UCSD-AML1 (cell line): ENCODE data around the gene TCF7L2.
A peak's percentile ranks its signal among the peaks of the same experiment; 100 is the strongest.

ENCODE experiments used
- DNase-seq: peaks from one replicate; lab custom pipeline; 2025; ENCODE audit not compliant: unreplicated experiment; lab: John Stamatoyannopoulos, UW

Gene TCF7L2

DNA sequence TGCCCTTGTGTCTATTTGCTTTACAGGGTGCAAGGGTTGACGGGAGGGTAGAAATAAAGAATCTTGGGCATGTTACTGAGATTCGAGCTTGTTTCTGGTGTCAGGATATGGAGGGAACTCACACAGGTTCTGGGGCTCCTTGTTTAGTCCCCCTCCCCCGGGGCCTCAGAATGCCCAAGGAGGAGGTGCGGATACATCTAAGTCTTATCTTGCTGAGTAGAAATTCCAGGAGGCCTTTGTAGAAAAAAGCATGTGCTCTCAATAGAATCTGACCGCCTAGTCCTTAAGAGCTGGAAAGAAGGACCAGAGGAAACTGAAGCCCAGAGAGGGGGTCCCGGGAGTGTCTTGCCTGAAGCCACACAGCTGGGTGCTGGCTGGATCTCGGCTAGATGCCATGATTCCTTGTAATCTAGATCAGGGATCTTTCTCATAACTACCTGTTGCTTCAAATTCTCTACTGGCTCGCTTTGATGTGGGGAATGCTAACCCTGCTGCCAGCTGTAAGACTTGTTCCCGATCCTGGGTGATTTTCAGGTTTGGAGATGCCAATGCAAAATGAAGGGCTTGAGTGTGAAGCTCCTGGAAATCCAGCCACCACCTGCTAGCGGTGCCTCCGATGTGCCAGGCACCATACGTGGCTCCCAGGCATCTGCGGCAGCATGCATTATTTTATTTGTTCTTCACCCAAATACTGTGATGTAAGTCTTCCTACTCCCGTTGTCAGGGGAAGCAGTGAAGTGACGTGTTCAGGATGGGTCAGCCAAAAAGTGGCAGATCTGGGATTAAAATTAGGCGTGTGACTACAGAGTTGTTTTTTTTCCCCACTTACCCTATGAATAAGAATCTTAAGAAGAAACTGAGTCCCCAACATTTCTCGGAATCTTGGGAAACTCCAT lies 226.0 kb downstream of the TCF7L2 start:
- no peak for DNase-seq

DNA sequence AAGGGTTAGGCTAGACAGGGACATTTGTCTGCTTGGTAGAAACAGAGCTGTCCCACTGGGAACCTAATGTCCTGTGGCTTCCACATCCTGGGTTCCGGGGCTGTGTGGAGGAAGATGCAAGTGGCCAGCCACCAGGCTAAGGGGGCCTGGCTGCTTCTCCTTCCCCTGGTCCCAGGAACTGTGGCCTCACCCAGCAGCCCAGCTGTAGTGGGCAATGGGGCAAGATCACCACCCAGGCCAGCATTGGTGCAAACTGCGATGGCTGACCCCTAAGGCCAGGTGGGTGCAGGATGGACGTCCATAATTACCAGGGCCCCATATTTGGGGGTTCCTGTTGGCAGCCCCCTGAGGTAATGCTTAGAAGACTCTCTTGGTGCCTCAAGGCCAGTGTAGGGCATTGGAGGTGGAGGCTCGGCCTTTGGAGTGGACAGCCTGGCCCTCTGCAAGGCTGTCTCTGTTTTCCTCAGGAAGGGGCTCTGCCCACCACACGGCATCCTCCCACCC lies 226.7 kb downstream of the TCF7L2 start:
- DNase-seq: no peak

DNA sequence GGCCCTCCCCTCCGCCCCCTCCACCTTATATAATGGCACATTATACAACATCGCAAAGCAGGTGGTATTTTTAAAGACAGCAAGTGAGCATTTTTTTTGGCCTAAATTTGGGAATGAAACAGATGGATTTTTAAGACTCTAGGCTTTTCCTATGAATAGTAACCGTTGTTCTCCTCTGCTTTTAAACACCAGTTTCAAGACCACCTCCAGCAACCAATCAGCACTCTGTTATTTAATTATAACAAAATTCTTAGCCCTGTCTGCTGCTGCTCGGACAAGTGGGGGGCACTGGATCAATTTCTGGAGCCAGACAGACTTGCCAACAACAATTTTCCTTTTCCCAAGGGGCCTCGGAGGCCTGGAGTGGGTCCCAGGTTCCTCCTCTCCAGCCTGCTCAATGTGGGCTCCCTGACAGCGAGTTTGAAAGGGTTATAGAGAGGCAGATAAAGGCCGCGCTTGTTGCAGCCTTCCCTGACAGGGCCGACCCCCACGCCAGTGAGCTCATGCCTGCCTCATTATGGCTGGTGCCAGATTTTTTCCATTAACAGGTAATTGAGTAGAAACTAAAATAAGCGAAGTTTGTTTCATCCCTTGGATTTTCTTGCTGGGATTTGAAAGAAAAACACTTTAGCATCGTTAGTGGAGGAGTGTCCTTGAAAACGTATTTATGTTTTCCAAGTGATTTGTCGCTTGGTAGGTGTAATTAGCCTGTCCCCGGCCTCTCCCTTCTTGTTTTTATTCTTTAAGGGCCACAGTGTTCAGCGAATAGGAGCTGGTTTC lies 227.3 kb downstream of the TCF7L2 start:
- no peak for DNase-seq

DNA sequence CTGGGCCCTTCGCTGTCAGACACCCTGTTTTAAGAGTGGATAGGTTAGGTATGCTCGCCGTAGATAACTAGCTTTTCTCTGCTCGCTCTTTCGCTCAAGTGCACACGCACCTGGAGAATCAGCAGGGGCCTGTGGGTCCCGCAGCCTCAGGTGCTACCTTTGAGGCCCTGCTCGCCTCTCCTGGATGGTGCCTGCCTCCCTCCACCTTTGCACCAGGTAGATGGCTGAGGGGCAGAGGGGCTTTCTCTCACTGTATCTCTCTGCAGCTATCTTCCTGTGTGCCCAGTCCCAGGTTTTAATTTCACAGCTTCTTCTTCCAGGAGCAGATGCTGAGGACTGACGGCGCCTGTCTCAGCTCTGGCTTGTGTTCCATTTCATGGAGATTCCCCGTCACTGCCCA lies 227.9 kb downstream of the TCF7L2 start:
- no peak for DNase-seq

DNA sequence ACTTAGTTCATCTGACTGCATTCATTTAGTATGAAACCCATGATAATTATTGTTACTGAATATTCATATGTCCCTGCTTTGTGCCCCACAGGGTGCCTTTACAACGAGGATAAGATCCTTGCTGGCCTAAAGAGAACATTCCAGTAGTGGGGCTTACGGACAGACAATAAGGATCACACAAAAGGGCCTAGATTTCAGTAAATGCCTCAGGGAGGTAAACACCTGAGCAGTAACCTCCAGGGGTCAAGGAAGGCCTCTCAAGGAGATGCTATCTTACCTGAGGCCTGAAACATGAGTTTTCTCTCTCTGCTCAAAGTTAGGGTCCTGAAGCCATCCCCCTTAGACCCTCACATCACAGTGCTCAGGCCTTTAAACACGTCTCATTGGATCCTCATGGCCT lies 228.7 kb downstream of the TCF7L2 start:
- no peak for DNase-seq

DNA sequence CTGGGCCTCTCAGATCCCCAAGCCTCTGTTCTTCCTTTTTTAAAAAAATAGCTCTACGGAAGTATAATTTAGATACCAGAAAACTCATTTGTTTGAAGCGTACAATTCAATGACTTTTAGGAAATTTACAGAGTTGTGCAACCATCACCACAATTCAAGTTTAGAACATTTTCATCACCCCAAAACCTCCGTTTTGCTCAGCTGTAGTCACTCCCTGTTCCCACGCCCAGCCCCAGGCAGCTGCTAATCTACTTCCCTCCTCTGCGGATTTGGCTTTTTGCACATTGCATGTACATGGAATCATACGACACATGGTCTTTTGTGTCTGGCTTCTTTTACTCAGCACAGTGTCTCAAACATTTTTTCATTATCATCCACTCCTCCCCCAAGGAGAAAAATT lies 229.2 kb downstream of the TCF7L2 start:
- peak; percentile 22 for DNase-seq

DNA sequence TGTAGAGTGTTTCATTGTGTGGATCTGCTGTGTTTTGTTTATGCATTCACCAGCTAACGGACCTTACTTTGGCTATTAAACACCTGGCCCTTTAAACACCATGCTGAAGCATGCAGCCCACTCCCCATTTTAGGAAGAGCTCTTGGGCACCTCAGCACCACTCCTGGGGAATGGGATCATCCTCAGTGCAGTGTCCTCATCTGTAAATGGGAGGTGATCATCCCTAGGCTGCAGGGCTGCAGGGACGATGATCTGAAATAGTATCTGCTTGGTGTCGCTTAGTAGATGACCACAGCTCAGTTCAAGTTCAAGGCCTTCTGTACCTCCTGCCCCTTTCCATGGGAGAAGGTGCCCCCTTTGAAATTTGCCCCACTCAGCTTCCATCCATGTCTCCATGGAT lies 229.9 kb downstream of the TCF7L2 start:
- no peak for DNase-seq

DNA sequence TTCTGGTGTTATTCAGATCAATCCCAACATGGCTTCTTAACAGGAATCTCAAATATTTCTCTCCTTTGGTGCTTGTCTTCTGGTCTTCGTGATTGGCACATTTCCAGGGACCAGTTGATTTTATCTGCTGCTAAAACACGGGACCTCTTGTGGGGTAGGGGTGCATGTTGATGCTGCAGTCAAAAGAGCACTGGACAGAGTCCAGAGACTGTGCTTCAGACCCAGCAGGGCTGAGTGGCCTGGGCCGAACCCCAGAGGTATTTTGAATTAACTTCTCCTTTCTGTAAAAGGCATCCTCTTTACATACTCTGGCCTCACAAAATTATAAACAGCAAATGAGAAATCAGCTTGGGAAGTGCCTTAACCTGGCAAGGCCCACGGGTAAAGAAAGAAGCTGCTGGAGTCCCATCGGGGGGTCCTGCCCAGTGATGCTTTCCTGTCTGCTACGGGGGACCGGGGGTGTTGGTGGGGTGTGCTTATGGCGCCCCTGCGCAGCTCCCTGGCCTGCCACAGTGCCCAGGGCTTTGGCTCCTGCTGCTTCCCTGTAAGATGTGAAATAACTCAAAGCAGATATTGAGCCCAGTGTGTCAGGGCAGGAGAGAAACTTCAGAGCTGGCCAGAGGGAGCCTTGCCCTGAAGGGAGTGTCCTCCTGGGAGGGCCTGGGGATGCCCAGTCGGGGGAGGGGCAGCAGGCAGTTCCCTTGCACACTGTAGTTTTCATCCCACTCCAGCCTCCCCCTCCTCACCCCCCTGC lies 230.5 kb downstream of the TCF7L2 start:
- DNase-seq: no peak

DNA sequence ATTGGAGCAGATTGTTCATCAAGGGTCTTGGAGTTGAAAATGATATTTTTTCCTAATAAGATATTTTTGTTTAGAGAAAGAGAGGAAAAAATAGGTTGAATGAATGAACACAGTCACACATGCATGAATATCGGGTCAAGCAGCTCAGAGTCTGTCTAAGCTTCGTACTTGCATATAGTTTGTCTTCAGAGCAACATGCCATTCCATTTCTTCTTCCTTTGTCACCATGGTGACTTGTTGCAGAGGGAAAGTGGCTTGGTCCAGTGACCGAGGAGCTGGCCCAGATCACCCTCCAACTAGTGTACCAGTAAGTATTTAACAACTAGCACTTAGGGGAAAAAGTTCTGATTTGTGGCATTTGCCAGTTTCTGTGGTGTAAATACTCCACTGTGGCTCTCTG lies 232.1 kb downstream of the TCF7L2 start:
- no peak for DNase-seq

DNA sequence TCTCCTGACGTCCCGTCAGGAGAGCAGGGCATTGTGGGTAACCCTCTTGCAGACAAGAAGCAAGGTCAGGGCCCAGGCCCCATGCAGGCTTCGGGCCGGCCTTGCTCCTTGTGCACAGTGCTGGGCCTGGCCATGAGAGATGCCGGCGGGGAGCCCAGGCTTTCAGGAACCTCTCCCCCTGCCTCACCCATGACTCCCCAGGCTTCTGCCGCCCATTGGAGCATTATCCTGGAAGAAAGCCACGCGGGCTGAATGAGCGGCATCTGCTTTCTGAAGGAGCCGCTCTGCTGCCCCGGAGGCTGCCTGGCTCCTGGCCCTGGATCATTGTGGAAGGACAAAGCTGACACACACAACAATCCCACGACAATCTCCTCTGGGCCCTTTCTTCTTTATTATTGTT lies 233.5 kb downstream of the TCF7L2 start:
- DNase-seq: no peak

DNA sequence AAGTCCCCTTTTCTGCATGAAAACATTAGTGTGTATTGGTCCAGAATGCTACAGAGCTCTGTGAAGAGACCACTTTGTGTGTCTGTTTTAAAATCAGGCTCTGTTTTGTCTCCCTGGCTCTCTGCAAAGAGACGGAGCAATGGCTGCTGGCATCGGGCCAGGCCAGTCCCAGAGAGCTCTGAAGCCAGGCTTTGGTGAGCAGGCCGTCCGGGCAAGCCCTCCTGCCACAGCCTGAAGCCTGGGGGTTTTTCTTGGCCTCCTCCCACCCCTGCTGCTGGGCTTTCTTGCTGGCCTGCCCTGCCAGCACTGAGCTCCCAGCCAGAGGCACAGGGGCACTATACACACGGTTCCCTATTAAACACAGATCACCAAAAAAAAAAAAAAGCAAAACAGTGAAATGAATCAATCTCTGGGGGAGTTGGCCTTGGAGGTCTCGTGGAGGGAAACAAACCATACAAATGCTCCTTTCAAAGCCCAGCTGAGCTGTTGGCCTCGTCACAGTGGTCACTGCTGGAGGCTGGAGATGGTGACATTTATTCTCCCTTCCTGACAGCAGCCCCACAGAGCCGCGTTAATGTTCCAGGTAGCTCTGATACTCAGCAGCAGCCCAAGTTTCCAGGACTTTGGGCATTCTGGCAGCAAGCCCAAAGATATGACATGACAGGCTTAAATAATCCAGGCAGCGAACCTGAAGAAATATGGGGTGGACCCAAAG lies 237.2 kb downstream of the TCF7L2 start:
- DNase-seq: no peak

DNA sequence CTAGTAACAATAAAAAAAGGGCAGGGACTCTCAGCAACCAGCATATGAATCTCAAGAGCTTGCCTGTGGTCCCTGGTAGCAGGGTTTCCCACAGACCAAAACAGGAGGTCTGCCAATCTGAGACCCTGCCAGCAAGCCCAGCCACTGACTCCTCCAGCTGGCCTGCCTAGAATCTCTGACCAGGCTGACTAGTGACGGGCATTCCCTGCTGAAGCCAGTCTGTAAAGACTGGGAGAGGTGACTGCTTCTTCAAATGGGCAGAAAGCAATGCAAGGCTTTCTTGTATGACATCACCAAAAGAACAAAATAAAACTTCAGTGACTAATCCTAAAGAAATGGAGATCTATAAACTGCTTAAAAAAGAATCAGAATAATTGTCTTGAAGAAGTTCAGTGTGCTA lies 249.4 kb downstream of the TCF7L2 start:
- no peak for DNase-seq

DNA sequence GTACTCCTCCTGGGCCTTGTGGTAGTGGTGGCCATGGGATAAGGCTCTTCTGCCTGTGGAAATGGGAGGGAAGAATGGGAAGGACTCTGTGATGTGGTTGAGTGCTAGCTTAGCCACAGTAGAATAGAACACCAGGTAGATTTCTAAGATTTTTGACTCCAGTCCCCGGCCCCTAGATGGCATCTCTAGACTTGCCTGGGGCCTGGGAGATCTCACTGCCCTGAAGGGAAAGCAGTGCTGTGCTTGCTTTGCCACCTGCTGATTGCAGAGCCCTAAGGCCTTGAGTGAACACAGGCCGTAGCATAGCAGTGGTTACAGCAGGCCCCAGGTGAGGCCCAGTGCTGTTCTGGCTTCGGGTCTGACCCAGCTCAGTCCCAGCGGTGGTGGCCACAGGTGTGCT lies 252.0 kb downstream of the TCF7L2 start:
- DNase-seq: no peak

DNA sequence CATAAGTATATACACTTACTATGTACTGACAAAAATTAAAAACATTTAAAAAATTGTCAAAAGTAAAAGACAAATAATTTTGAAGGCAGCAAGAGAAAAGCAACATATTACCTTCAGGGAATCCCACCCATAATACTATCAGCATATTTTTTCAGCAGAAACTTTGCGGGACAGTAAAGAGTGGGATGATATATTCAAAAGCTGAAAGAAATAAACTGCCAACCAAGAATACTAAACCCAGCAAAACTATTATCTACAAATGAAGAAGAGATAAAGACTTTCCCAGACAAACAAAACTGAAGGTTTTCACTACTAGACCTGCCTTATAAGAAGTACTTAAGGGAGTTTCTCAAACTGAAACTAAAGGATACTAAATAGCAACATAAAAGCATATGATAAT lies 257.9 kb downstream of the TCF7L2 start:
- DNase-seq: no peak

DNA sequence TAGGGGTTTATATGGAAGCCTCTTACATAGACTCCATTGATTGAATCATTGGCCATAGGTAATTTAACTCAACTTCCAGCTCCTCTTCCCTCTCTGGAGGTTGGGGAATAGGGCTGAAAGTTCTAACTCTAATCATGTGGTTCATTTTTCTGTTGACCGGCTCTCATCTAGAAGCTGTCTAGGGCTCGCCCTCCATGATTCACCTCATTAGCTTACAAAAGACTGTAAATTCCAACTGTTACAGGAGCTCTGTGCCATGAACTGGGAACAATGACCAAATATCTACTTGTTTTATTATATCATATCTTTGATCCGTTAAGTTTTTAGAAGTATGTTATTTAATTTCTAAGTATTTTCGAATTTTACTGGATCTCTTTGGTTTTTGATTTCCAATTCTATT lies 263.0 kb downstream of the TCF7L2 start:
- no peak for DNase-seq

DNA sequence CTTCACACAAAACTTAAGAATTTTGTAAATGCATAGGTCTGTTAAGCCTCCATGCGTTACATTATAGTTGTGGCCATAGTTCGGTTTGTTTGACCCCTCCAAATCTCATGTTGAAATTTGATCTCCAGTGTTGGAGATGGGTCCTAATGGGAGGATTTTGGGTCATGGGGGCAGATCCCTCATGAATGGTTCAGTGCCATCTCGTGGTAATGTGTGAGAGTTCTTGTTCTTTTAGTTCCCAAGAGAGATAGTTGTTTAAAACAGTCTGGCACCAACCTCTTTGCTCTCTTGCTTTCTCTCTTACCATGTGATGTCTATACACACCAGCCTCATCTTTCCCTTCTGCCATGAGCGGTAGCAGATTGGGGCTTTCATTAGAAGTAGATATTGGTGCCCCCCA lies 264.3 kb downstream of the TCF7L2 start:
- DNase-seq: no peak

DNA sequence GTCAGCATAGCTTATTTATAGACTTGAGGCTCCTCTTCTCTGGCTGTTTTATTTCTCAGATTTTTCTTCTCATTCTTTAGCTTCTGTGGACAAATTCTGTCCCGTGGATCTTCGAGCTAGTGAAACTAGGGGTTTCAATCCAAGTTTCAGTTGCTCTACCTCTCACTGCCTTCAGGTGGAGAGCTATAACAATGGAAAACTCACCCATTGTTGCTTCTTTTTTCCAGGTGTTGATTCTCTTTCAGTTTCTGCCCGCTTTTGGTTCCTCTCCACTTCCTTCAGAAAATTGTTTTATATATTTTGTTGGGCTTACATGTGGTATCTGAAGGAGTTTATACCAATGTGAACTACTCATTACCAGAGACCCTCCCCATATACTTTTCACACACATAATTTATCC lies 266.1 kb downstream of the TCF7L2 start:
- no peak for DNase-seq
